Activated naive CD4-positive, alpha-beta T cell treated with anti-CD3 and anti-CD28 coated beads, Interleukin-2, amount 10 ng/mL, durations not matched to agents 7 days and 5 days (primary cell): ENCODE data around the gene KCNG4.

Source experiments
- CTCF ChIA-PET: fragments of 350-600 bp; sonication (Branson Sonifier 250); formaldehyde crosslinking; loops from one replicate; lab custom pipeline; 2021; ENCODE audit warnings: antibody characterized with exemption; lab: Charles Lee
- DNase-seq: peaks from one replicate; pipeline ENCODE4 v3.0.0-alpha.2; 2020
- H3K27ac Mint-ChIP-seq: one replicate; pipeline ENCODE4 v1.8.0; 2021; ENCODE audit warnings: mild to moderate bottlenecking, moderate library complexity, mixed read lengths
- H3K27me3 Mint-ChIP-seq: one replicate; pipeline ENCODE4 v1.8.0; 2021; ENCODE audit warnings: mild to moderate bottlenecking, mixed read lengths
- H3K36me3 Mint-ChIP-seq: one replicate; pipeline ENCODE4 v1.8.0; 2021; ENCODE audit warnings: mixed read lengths
- H3K4me1 Mint-ChIP-seq: one replicate; pipeline ENCODE4 v1.8.0; 2021; ENCODE audit warnings: mixed read lengths
- H3K4me3 Mint-ChIP-seq: one replicate; pipeline ENCODE4 v1.8.0; 2021; ENCODE audit warnings: mild to moderate bottlenecking, moderate library complexity, mixed read lengths
- H3K9me3 Mint-ChIP-seq: one replicate; pipeline ENCODE4 v1.8.0; 2021; ENCODE audit warnings: mixed read lengths

Gene KCNG4

DNA sequence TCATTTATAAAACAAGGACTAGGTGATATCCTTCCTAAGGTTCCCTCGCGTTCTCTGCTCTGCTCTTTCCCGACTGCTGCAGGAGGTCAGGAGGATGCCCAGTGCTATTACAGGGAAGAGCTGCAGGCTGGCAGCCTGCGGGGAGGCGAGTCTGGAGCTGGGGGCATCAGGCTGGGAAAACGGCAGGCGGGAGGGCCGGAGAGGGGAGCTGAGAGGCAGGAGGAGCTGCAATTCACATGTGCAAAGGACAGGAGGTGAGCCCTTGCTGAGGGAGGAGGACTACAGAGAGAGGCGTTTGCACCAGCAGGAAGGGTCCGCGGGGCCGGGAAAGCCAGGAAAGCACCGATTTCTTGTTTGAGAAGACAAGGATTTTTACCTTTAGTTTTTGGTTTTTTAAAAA, 40.7 kb downstream of the KCNG4 start:
- Mint-ChIP-seq H3K36me3 (no peaks in the 10 kb centered on the region), H3K4me3 (no peak overlapping the region), H3K4me1 (peaks cover 8% of the 10 kb centered on the region), H3K27me3 (peaks cover 8% of the 10 kb centered on the region), H3K27ac (no peak overlapping the region), H3K9me3 (no peaks in the 10 kb centered on the region)
- CTCF ChIA-PET, result no interaction called here
- DNase-seq, result no peak

- Mint-ChIP-seq H3K4me3 (no peak overlapping the region), H3K27me3 (peaks cover 8% of the 10 kb centered on the region), H3K4me1 (peaks cover 15% of the 10 kb centered on the region), H3K27ac (no peak overlapping the region), H3K9me3 (no peaks in the 10 kb centered on the region), H3K36me3 (no peaks in the 10 kb centered on the region)
- CTCF ChIA-PET, result interaction anchor here (1.5 kb wide), 1 partner anchor 11 kb away, joined by 3 read pairs; the partner anchor contains the start of gene TAF1C
- no peak for DNase-seq
Observed at GRCh38 chr16:84198401-84198800, 41.4 kb downstream of the KCNG4 start.

- no peaks in the 10 kb centered on the region for H3K9me3 Mint-ChIP-seq
- no peak overlapping the region for H3K4me3 Mint-ChIP-seq
- H3K36me3 Mint-ChIP-seq, result no peaks in the 10 kb centered on the region
- CTCF ChIA-PET, result interaction anchor here (1.5 kb wide), 1 partner anchor 11 kb away, joined by 3 read pairs; the partner anchor contains the start of gene TAF1C
- H3K27ac Mint-ChIP-seq, result no peak overlapping the region
- DNase-seq, result no peak
- H3K27me3 Mint-ChIP-seq, result peaks cover 8% of the 10 kb centered on the region
- peaks cover 22% of the 10 kb centered on the region for H3K4me1 Mint-ChIP-seq
Observed at GRCh38 chr16:84197466-84198128, 42.2 kb downstream of the KCNG4 start.

DNA sequence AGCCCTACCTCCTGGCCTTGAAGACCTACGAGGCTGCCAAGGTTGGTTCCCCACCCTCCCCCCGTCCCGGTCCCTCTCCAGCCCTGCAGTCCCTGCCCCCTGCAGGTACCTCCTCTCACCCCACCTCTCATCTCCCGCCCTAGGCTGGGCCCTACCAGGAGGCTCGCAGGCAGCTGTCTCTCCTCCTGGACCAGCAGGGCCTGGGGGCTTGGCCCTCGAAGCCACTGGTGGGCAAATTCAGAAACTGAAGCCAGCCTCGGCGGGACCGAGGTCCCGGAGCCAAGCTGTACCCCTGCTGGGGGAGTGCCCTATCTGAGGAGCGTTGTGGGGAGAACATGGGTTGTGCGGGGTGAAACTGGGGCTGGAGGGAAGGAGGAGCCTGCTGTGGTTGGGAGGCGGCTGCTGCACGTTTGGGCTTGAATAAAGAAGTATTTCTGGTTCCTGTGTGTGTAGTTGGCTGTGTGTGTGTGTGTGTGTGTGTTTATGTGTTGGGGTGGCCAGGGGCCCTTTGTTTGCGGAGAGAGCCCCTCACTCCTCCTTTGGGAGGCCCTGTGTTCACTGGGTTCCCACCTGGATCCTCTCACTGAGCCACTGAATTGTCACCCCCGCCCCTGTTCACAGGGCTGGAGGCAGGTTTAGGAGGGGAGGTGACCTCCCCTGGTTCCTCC, 43.0 kb downstream of the KCNG4 start:
- no peak for DNase-seq
- no peaks in the 10 kb centered on the region for H3K9me3 Mint-ChIP-seq
- H3K27ac Mint-ChIP-seq, result no peak overlapping the region
- no peaks in the 10 kb centered on the region for H3K36me3 Mint-ChIP-seq
- peaks cover 22% of the 10 kb centered on the region for H3K4me1 Mint-ChIP-seq
- peaks cover 8% of the 10 kb centered on the region for H3K27me3 Mint-ChIP-seq
- H3K4me3 Mint-ChIP-seq, result no peak overlapping the region
- CTCF ChIA-PET, result no interaction called here

- no peak overlapping the region for H3K27ac Mint-ChIP-seq
- CTCF ChIA-PET, result interaction anchor here (1.2 kb wide), 1 partner anchor 9 kb away, joined by 3 read pairs; the partner anchor contains the start of gene TAF1C
- H3K27me3 Mint-ChIP-seq, result peaks cover 8% of the 10 kb centered on the region
- peaks cover 22% of the 10 kb centered on the region for H3K4me1 Mint-ChIP-seq
- H3K4me3 Mint-ChIP-seq, result no peak overlapping the region
- no peaks in the 10 kb centered on the region for H3K9me3 Mint-ChIP-seq
- H3K36me3 Mint-ChIP-seq, result no peaks in the 10 kb centered on the region
- DNase-seq, result no peak
Observed at GRCh38 chr16:84196101-84196500, 43.7 kb downstream of the KCNG4 start.

DNA sequence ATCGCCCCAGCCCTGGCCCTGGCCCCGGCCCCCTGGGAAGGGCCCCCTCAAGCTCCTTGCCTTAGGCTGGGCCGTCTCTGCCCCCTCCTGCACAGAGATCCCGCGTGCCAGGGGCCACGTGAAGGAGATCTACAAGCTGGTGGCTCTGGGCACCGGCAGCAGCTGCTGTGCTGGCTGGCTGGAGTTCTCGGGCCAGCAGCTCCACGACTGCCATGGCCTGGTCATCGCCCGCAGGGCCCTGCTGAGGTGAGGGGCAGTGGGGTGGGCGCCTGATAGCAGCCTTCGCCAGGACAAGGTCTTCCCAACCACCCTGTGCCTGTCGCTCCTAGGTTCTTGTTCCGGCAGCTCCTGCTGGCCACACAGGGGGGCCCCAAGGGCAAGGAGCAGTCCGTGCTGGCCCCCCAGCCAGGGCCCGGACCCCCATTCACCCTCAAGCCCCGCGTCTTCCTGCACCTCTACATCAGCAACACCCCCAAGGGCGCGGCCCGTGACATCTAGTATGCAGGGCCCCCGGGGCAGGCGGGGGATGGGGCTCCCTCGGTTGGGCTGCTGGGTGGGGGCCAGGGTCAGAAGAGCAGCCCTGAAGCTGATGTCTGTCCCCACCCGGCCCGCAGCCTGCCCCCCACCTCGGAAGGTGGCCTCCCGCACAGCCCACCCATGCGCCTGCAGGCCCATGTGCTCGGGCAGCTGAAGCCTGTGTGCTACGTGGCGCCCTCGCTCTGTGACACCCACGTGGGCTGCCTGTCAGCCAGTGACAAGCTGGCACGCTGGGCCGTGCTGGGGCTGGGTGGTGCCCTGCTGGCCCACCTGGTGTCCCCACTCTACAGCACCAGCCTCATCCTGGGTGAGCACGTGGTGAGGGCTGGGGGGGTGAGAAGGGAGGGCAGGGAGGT, 44.4 kb downstream of the KCNG4 start:
- Mint-ChIP-seq H3K36me3 (no peaks in the 10 kb centered on the region), H3K9me3 (no peaks in the 10 kb centered on the region), H3K4me1 (peaks cover 22% of the 10 kb centered on the region), H3K27ac (no peak overlapping the region), H3K27me3 (peaks cover 4% of the 10 kb centered on the region), H3K4me3 (no peak overlapping the region)
- CTCF ChIA-PET, result interaction anchor here (1.2 kb wide), 1 partner anchor 9 kb away, joined by 3 read pairs; the partner anchor contains the start of gene TAF1C
- DNase-seq, result no peak

DNA sequence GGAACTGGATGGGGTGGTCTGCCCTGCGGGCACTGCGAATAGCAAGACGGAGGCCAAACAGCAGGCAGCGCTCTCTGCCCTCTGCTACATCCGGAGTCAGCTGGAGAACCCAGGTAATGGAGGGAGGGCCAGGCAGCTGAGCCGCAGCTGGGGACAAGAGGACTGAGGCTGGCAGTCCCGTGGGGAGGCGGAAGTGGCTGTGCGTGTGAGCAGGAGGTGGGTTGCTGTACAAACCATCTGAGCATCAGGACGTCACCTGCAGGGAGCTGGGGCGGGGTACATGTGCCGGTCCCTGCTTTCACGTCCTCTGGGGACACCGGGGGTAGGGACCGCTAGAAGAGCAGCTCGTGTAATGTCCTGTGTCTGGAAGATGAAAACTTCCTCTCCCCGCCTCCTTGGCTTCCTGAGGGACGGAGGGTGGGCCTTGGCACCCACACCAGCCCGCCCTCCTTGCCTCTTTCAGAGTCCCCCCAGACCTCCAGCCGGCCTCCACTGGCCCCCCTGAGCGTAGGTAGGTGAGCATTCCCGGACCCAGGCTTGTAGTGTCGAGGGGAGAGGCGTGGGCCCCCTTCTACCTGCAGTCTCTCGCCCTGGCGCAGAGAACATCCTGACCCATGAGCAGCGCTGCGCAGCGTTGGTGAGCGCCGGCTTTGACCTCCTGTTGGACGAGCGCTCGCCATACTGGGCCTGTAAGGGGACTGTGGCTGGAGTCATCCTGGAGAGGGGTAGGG, 45.2 kb downstream of the KCNG4 start:
- Mint-ChIP-seq H3K27ac (peak overlapping the region; percentile 85), H3K36me3 (no peaks in the 10 kb centered on the region), H3K27me3 (peaks cover 4% of the 10 kb centered on the region), H3K4me1 (peaks cover 22% of the 10 kb centered on the region), H3K4me3 (peak overlapping the region; percentile 24), H3K9me3 (no peaks in the 10 kb centered on the region)
- peak; percentile 80 for DNase-seq
- CTCF ChIA-PET, result no interaction called here

DNA sequence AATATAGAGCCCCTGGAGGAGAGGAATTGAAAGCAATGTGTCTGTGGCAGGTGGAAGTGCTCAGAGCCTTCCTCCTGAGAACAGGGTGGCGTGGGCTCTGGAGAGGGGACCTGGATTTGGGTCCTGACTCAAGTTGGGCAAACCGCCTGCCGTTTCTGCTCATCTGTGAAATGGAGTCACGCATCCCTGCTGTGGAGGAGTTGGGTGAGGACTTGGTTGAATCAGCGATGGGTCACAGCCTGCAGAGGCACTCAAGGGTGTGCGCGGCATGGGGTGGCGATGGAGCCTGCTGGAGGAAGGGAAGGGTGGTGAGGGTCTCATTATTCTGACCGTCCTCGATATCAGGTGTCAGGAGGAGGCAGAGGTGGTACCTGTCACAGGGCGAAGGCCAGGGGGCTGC, 45.8 kb downstream of the KCNG4 start:
- CTCF ChIA-PET, result no interaction called here
- no peaks in the 10 kb centered on the region for H3K9me3 Mint-ChIP-seq
- no peak for DNase-seq
- no peaks in the 10 kb centered on the region for H3K36me3 Mint-ChIP-seq
- H3K27ac Mint-ChIP-seq, result peak overlapping the region; percentile 85
- H3K4me3 Mint-ChIP-seq, result peak overlapping the region; percentile 24
- H3K27me3 Mint-ChIP-seq, result peaks cover 1% of the 10 kb centered on the region
- H3K4me1 Mint-ChIP-seq, result peaks cover 22% of the 10 kb centered on the region

DNA sequence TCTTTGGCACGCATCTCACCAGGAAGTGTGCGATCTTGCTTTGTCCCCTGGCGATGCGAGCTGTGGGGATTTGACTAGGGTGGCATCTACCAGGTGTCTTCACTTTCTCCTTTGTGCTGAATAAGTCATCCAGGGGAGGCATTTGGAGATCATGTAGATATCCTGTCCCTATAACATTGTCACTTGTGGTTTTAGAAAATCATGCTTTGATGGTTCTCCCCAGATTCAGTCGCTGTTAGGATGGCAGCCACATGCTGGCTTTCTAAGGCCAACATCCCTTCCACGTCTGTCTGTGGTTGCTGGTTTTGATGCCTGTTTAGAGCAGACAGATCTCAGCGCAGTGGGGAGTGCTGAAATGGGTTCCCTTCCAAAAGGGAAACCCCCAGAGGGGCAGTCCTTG, 46.3 kb downstream of the KCNG4 start:
- Mint-ChIP-seq H3K9me3 (no peaks in the 10 kb centered on the region), H3K4me3 (peak overlapping the region; percentile 24), H3K27me3 (no peaks in the 10 kb centered on the region), H3K4me1 (peaks cover 22% of the 10 kb centered on the region), H3K36me3 (no peaks in the 10 kb centered on the region), H3K27ac (peak overlapping the region; percentile 85)
- DNase-seq, result peak; percentile 43
- CTCF ChIA-PET, result no interaction called here

DNA sequence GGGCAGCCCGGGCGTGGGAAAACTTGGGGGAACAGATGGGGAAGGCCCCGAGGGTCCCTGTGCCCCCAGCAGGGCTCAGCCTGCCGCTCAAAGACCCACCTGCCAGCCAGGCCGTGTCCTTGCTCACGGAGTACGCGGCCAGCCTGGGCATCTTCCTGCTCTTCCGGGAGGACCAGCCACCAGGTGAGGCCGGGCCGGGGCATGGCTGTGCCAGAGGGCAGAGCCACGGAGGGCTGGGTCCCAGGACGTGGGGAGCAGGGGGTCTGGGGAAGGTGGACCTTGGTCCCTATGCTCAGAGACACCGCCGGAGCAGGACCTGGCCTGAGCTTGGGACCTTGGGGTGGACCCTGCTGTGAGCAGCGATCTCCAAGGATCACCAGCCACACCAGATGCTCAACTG, 48.3 kb downstream of the KCNG4 start:
- peaks cover 25% of the 10 kb centered on the region for H3K4me1 Mint-ChIP-seq
- peaks cover 4% of the 10 kb centered on the region for H3K36me3 Mint-ChIP-seq
- CTCF ChIA-PET, result no interaction called here
- H3K4me3 Mint-ChIP-seq, result no peak overlapping the region
- no peaks in the 10 kb centered on the region for H3K9me3 Mint-ChIP-seq
- DNase-seq, result no peak
- no peak overlapping the region for H3K27ac Mint-ChIP-seq
- no peaks in the 10 kb centered on the region for H3K27me3 Mint-ChIP-seq

DNA sequence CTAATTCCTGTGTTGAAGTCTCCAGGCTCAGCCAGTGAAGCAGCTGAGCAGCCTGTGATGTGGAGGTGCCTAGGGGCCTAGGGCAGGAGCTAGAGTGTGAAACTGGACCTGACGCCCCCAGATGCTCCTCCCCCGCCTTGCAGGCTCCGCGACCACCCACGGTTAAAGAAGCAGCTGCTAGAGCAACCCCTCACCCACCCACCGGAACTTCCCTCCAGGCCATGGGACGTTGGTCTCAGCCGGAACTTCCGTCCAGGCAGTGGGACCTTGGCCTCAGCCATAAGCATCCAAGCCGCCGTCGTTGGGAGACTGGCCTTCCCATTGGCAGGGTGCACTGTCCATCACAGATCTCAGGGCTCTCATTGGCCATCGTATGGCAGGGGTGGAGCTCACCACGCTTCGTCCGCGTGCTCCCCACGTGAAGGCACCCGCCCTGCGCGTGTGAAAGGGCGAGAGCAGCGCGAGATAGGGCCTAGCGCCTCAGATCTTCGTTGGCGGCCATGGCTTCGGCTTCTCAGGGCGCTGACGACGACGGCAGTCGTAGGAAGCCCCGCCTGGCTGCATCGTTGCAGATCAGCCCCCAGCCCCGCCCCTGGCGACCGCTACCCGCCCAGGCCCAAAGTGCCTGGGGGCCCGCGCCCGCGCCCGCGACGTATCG, 49.0 kb downstream of the KCNG4 start, which contains the start of gene ADAD2:
Gene ADAD2, plus strand, starts transcription at position 427 of the 658 bp plus-strand sequence. Its CDS starts 74 bp downstream, at position 501.
- CTCF ChIA-PET, result no interaction called here
- Mint-ChIP-seq H3K4me3 (no peak within 1 kb of the TSS), H3K36me3 (peaks cover 4% of the 10 kb centered on the region), H3K27ac (no peak within 1 kb of the TSS), H3K27me3 (no peaks in the 10 kb centered on the region), H3K4me1 (peaks cover 30% of the 10 kb centered on the region), H3K9me3 (no peaks in the 10 kb centered on the region)
- DNase-seq, result no peak

- Mint-ChIP-seq H3K4me3 (peak within 1 kb of the TSS; percentile 88), H3K27me3 (no peaks in the 10 kb centered on the region), H3K36me3 (peaks cover 17% of the 10 kb centered on the region), H3K4me1 (peaks cover 25% of the 10 kb centered on the region), H3K27ac (peak within 1 kb of the TSS; percentile 85), H3K9me3 (no peaks in the 10 kb centered on the region)
- CTCF ChIA-PET, result interaction anchor here (0.7 to 4.7 kb wide), 28 partner anchors 9 to 514 kb away, joined by 3 to 40 read pairs (median 4); partner anchors contain the start of gene MBTPS1
- peak; percentile 91 for DNase-seq
Observed at GRCh38 chr16:84186685-84187437, 53.0 kb downstream of the KCNG4 start, which contains the start of gene TAF1C. TSS of gene TAF1C (minus strand) at chr16:84187057. CDS start at chr16:84184988, 2,069 bp downstream.
